Activated CD8-positive, alpha-beta memory T cell treated with anti-CD3 and anti-CD28 coated beads, Interleukin-2, amount 50 U/mL, for 4 hours (primary cell): ENCODE measurements around the gene NOX3.
"Not testable (repeated sequence)": the region's sequence is repeated elsewhere in the genome, so short reads cannot be mapped to it uniquely, and the experiment has no call there.

Experiments
- DNase-seq: peaks from one replicate; pipeline ENCODE4 v3.0.0-alpha.2; 2020

NOX3 gene

DNA sequence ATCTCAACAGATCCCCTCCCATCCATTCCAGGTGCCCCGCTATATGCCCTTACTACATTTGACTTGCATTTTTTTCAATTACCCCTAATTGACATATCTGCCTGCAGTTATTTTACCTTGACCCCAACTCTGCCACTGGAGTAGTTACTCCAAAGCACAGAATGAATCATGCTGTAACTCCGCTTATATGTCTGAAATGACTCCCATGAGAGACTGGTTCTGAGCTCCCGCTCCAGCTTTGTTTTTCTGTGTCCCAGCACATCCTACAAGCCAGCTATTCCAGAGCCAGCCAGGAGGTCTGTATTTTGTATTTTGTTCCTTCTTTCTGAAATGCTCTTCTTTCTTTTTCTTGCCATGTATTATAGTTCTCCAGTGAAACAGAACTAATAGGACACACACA lies 10.9 kb upstream of the NOX3 start:
- DNase-seq = no peak

DNA sequence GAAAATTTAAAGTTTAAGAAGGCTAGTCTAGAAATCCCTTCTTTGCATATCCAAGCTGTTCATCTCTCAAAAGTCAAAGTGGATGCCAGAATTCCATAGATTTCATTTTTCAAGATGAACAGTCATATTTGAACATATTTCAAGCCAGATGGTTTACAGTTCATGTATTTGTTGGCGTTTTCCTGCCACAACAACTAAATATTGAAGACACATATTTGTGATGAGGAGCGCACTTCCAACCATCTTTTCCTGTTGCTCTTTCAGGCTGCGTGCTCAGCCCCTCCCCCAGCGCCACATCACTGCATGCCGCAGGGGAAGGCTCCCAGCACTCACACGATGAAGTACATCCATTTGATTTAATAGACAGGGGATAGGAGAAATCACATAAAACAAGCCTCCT lies 5.9 kb upstream of the NOX3 start:
- no peak for DNase-seq

DNA sequence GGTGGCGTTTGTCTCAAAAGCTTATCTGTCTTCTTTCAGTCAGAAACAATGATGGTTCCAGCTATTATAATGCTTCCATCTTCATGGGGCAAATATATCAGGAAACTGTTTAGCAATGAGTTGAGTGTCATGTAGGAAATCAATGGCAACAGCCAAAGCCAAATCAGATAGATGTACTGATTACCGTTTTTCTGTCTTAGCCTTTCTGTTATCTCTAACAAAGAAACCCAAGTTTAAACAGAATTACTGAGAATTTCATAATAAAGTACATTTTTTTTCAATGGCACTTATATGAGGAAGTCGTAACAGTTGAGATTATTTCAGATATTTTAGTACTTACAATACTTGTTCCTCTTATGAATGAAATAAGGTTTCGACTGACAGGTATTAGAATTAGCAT lies 1.2 kb downstream of the NOX3 start:
- no peak for DNase-seq

DNA sequence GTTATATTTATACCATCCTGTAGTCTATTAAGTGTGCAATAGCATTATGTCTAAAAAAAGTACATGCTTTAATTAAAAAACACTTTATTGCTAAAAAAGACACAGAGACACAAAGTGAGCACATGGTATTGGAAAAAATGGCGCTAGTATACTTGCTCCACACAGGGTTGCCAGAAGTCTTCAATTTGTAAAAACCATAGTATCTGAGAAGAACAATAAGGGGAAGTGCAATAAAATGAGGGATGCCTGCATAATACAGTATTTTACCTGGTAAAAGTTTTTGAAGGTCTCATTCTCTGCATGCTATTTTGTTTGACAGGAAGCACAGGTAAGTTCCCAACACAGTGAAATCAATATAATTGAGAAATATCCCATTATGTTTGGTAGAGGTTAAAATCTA lies 1.6 kb downstream of the NOX3 start:
- DNase-seq = no peak

DNA sequence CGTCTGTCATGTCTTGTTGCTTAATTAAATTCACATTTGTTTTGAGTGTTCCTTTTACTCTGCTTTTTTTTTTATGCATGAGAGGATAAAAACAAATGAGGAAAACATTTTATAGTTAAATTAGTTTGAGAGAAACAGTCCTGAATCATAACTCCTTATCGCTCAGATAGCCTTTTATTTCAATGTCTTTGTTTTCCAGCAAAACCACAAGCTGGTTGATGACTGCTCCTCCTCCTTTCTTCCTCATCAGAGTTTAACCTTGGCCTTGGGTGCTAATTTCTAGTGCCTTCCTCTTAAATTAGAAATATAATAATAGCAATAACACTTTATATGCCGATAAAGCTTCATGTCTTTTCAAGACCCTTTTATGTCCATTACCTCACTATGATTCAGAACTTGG lies 3.1 kb downstream of the NOX3 start:
- DNase-seq = no peak

DNA sequence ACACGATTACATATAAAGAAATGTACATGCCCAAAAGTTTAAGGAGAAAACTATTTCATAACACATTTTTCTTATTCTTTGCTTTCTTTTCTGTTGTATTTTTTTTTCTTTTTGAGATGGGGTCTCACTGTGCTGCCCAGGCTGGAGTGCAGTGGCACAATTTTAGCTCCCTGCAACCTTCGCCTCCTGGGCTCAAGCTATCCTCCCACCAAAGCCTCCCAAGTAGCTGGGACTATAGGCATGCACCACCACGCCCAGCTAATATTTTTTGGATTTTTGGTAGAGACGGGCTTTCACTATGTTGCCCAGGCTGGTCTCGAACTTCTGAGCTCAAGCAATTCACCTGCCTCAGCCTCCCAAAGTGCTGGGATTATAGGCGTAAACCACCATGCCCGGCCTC lies 4.1 kb downstream of the NOX3 start:
- not testable (repeated sequence) for DNase-seq

DNA sequence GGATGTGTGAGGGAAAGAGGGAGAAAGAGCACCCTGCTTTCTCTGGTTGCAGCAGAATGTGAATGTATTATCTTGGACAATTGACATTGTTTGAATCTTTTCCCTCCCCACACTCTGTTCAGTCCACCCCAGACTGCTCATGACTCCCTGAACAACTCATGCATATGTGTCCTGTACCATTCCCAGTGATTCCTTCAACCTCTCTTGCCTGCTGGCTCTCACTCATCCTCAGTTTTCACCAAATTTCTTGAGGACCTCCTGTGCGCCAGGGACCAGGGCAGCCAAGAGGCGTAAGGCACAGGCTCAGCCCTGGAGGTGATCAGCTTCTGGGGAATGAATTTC lies 5.4 kb downstream of the NOX3 start:
- no peak for DNase-seq

DNA sequence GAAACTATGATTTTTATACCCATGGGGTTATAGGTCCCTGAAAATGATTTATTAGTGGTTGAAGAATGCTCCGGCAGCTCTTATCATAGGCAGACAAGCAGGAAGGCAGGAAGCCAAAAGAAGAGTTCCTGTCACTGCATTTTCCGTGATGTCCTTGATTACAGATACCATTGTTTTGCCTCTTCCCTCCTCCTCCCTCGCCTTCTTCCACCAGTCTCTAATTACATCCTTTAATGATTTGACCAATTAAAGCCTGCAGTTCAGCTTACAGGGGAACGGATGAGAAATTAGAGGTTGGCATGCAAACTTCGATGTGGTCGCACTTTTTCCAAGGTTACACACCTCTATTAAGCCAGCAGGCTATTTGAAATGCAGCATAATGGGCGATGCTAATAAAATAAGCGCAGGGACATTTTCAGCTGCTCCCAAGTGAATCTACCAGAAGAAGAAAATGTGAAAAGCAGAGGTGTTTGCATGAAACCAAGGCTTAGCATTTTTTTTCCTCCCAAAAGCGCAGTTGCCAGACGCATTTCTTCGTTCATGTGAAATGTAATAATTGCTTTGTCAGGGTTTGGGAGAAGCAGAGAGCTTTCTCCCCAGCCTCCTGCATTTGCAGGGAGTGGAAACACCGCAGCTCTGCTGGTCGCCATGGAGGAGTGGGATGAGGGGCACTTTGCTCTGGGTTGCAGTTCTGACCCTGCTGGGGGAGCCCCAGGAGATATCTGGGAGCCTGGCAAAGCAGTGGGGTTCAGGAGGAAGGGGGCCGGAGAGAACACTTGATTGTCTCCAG lies 6.0 kb downstream of the NOX3 start:
- no peak for DNase-seq

DNA sequence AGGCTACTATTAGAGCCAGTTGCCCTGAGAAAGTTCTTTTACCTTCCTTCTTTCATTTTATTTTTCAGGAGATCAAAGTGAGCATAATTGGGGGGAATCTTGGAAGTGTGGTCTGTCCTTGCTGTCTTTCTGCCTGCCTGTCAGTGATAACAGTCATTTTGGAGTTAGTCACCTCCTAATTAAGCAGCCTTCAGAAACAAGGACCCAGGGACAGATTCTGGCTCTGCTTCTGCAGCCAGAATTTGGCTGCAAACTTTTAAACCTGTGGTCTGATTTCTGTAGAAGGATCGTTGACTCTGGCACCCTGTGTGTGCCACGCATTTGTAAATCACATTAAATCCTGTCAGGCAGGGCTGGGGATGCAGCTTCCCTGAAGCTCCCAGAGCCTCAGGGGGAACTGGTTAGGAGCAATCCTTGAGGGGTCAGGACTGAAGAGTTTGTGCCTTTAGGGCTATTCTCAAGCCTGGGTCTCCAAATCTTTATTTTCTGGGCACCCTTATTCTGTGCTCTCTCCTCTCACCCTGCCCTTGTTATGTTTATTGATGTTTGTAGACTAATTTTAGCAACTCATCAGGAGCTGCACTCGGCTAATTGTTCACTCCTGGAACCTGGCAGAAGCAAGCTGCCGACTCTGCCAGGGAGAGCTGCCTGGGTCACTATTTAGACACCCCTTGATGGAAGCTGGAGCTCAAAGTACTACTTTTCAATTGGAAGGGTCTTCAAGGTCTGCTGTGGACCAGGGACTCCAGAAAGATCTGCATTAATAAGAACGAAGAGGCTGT lies 6.8 kb downstream of the NOX3 start:
- DNase-seq = no peak

DNA sequence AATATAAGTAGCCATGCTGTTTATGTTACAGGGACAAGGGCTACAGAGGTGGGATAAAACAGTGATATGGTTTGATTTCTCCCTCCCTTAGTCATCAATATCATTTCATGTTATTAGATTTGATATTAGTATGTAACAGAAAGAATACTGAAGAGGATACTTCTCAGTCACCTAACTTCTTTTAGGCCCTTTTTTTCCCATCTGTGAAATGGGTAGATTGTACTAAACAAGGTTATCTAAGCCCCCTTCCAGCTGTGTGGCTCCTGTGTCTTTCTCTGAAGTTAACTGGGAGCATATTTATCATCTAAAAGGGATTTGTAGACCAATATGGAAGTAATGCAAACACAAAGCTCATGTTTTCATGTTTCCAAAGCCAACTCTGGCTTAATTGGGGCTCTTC lies 7.7 kb downstream of the NOX3 start:
- DNase-seq = no peak

DNA sequence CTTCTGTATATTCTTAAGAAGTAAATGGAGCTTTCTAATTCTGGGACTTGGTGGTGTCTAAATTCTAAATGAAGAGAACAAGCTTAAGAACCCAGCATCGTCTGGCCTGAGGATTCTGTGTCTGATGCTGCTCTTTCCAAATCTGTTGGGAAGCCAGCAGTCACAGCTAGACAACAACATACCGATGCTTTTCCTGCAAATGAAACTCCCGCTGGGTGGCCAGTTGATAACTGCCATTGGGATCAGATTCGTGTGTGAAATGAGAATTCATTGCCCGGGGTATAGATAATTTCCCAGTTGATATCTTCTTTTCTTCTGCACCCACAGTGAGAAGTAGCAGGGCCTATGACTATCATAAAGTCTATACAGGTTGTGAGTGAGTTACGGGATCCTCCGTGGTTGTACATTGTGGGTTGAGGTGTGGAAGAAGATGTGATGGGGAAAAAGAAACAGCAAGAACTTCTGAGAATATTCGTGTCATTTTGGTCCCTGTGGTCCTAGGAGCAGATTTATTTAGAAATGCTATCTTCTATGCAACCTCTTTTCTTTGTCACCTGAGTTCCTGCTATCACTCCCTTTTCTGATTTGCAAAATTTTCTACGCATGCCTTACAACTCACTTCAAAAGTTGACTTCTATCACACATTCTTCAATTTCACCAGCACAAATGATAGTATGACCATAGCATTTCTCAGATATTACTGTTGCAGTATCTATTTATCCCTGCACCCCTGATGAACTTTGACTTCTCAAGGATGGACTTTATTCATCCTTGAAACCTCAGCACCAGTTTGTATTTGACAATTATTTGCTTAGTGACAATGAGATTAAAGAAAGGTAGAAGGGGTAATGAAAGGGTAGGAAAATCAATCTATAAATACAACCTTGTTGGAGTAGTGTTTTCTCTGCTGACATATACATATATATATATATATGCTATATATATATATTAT lies 10.4 kb downstream of the NOX3 start:
- no peak for DNase-seq

DNA sequence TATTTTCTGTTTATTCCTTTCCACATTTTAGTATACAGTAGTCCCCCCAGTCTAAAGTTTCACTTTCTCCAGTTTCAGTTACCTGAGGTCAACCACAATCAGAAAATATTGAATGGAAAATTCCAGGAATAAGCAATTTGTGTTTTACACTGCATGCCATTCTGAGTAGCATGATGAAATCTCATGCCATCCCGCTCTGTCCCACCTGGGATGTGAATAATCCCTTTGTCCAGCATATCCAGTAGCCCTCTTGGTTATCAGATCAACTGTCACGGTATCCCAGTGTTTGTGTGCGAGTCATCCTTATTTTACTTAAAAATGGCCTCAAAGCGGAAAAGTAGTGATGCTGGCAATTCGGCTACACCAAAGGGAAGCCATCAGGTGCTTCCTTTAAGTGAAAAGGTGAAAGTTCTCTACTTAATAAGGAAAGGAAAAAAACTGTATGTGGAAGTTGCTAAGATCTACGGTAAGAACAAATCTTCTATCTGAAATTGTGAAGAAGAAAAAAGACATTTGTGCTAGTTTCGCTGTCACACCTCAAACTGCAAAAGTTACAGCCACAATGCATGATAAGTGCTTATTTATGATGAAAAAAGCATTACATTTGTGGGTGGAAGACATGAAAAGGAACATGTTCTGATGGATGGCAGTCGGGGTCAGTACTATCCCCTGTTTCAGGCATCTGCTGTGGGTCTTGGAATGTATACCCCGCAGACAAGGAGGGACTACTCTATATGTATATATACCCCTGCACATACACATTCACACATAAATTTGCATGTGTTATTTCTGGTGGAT lies 11.3 kb downstream of the NOX3 start:
- DNase-seq = no peak

DNA sequence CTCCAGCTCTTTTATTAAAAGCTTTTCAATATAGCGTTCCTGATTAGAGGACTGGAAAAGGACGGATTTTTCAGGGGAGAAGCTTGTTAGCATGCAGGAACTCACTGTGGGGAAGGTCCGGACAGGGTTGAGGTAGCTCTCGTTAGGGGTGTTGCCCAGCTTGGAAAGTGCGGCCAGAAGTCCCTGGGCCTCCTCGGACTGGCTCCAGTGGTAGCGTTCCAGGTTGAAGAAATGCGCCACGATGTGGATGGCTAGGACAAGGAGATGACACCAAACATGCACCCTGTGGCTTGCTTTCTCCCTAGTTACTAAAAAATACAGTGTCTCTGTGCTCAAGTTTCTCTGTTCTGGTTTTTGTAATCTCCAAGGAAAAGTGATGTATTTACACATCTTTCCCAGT lies 12.5 kb downstream of the NOX3 start:
- DNase-seq = no peak

DNA sequence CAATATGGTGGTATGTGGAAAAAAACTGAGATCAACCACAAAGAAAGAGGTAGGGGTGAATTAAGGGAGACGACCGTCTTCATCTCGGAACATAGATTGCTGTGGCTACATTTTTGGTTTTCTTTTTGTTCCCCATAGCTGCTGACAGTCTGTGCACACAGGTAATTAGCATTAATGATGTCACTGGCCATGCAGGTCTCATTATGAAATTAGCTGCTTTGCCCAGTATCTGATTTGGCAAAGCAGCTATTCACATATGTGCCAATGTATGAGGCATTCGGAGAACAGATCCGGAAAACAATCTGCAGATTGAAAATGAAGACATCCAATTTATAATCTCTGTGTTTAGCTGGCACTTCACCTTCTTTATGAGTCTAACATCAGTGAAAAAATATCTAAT lies 13.1 kb downstream of the NOX3 start:
- no peak for DNase-seq

DNA sequence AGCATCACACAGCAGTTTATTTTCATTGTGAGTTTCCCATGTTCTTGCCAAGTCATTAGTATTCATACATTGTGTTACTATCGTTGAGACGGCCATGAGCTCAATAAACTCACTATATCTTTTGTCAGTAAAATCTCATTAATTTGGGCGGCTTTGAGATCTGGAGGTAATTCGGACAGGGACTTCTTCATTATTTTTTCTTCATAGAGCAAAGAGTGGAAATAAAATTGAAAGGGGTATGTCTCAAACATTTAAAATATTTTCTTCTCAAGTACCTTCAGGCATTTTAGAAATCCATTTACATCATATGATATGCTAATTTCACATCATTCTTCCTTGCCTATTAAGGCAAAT lies 14.6 kb downstream of the NOX3 start:
- DNase-seq = no peak

DNA sequence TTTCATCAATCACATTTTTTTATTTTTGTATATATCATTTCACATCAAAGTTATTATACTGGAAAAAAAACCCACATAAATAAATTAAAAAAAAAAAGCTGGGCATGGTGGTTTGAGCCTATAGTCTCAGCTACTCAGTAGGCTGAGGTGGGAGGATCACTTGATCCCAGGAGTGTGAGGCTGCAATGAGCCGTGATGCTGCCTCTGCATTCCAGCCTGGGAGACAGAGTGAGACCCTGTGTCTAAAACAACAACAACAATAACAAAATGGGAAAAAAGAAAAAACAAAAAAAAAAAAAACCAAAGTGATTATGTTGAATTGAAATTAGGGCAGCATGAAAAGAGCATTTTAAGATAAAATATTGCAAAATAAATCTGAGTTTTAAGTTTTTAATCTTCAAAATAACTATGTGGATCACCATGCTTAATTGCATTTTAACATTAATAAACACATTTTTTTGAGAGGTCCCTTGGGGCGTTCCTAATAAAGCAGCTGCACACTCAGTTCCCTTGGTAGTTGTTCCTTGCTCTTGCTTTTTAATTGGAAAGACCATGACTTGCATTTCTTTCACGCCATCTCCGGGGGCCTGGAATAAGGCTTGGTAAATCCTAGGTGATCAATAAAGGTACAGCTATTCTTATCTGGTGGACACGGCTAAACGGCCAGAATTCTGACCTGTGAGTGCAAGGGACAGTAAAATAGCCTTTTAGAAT lies 15.1 kb downstream of the NOX3 start:
- DNase-seq = no peak

DNA sequence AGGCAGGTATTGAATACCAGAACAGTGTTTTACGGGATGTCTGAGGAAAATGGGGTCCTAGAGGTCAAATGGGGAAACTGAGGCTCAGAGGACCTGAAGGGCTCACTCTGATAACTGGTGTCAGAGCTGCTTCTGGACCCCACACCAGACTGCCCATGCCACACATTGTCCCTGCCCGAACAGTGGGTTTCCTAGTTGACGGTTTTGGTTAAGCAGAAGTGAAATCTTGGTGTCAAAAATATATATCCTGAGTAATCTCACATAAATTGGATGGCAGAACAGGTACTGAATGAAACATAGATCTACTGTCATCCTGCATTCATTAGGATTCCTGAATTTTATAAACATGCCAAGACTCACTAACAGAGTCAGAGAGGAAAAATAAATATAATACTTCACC lies 16.3 kb downstream of the NOX3 start:
- DNase-seq = no peak

DNA sequence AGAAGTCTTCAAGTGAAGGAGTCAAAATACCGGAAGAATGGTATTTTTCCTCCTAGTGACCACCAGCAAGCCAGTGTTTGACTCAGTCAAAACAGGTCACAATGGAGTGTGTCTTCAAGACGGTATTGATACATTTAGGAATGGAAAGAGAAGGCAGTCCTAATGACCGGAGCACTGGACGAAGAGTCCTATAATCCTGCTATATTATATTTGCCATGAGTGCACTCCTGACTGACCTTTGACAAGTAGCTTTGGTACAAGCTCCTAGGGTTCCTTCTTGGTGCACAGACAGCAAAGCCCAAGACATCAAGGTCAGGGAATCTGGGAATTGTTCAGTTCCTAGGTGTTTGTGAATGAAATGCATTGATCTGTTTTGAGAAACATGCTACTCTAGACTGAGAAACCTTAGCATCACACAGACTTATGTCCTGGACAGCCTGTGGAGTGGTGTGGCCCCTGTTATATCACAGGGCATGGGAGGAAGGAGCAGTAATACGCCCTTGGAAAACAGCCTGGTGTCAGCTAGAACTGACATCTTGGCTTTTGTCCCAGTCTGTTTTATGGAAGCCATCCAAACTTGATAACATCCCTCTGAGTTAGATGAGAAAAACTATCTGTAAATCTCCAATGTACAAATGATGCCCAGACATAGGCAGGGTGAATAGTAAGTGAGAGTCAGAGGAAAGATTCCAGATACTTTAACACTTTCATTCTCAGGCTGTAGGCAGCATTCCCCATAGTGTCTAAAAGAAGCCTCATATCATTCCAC lies 18.5 kb downstream of the NOX3 start:
- DNase-seq = no peak

DNA sequence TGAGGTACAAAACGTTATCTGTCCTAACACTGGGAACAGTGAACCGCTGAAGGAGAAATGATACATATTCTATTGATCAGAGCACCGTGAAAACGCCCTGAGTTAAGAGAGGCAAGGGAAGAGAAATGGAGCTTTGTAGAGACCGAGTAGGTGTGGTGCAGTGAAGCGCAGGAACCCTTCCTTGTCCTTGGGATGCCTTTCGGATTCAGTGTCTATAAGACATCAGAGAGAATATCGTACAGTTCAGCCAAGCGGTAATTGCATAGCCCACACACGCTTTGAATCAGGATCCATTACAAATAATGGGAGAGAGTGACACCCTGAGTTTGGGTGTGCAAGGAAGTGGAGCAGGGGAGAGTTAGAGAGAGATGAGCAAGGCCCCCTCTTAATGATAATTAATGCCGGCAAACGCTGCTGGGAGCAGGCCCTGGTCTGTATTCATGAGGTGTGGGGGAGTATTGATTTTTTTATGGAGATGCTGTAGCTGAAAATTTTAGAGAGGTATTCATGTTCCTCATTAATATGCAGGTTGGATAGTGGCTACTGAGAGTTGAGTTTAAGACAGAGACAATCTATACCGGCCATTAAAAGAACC lies 20.7 kb downstream of the NOX3 start:
- no peak for DNase-seq

DNA sequence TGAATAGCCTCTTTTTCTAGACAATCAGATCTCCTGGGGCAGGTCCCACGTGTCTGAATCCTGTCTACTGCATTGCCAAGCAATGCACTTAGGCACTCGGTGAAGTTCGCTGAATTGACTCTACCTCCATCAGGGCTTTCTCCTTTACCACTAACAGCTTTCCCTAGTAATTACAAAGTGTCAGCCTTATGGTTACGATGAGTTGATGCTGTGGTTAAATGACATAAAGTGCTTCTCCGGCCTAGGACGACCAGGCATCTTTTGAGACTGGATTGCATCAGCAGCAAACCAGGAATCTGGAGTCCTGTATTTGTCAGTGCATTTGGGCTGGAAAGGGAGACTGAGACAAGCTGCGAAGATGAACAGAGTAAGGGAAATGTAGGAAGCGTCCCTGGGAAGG lies 21.5 kb downstream of the NOX3 start:
- no peak for DNase-seq

DNA sequence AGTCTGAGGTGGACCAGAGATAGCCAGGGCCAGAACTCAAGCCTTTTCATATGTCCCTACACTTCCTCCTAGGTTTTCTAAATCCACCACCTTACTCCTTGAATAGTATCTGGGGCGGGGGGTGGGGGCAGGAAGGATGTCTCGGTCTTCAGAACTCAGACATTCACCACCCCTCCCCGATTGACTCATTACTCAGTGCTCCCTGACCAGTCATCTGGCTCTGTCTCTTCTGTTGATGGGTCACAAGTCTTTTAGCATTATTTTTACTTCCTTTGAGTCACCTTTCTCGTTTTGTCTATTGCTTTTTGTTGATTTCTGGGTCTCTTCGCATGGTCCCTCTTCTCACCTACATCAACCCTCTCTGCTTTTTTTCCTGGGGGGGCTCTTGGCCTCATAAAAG lies 23.3 kb downstream of the NOX3 start:
- DNase-seq = no peak
